Glomerular visceral epithelial cell (primary cell): Measurements from ENCODE around the gene UBXN4.
"Not testable (repeated sequence)": the region's sequence is repeated elsewhere in the genome, so short reads cannot be mapped to it uniquely, and the experiment has no call there.

Experiments used
- DNase-seq: peaks from one replicate; pipeline ENCODE4 v3.0.0-alpha.2; 2016; ENCODE audit errors: extremely low spot score

UBXN4 gene

GRCh38 chr2:135807874-135808273 lies 66.2 kb downstream of the UBXN4 start:
- not testable (repeated sequence) for DNase-seq

DNA sequence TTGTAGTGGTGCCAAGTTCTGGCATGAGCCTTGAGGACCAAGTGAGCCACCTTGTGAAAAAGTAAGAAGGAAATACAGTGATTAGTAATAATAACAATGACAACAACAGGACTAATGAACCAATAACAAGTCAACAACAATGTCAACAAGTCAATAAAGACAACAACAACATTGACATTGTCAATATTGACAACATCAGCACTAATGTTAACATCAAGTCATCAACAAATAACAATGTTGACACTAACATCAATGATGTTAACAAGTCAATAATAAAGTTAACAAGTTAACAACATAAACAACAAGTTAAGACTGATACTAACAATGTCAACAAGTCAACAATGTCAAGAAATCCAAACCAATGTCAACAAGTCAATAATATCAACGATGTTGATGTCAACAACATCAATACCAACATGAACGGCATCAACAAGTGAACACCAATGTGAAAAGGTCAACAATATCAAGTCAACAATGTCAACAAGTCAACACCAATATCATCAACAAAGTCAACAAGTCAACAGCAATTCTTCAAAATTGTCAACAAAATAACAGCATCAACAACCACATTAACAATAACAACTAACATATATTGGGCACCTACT lies 71.4 kb downstream of the UBXN4 start:
- DNase-seq = no peak

- no peak for DNase-seq
These were observed 73.6 kb downstream of the UBXN4 start for GRCh38 chr2:135815269-135815668.

GRCh38 chr2:135817466-135817865 lies 75.8 kb downstream of the UBXN4 start:
- no peak for DNase-seq

GRCh38 chr2:135817951-135818350 lies 76.3 kb downstream of the UBXN4 start:
- DNase-seq = no peak

DNA sequence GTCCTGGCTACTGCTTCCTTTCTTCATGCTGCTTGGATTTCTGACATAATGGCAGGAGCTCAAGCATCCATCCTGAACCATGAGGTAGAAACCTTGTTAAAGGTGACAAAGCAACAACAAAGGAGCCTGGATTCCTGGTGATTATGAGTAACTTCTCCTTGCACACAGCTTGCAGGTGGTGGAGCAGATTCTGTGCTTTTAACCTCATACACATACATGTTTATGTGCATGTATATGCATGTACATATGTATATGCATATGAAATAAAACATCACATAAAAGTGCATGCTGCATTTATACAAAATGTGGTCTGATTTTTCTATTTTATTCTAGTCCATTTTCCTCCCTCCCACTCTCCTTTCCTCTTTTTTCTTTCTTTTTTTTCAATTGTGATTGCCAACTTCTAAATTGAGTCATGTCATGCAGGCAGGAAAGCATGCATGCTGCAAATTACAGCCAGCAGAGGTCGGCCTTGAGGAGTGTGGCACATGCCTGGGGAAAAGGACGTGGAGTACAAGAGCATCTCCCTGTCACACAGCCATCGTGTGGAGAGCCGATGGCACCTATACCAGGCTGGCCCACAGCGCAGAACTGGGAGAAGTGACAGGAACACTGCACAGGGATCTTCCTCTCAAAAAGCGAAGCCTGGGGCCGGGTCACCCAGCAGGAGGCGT lies 77.4 kb downstream of the UBXN4 start:
- DNase-seq = peak; percentile 36

GRCh38 chr2:135820003-135820618 lies 78.5 kb downstream of the UBXN4 start:
- DNase-seq = peak; percentile 75

DNA sequence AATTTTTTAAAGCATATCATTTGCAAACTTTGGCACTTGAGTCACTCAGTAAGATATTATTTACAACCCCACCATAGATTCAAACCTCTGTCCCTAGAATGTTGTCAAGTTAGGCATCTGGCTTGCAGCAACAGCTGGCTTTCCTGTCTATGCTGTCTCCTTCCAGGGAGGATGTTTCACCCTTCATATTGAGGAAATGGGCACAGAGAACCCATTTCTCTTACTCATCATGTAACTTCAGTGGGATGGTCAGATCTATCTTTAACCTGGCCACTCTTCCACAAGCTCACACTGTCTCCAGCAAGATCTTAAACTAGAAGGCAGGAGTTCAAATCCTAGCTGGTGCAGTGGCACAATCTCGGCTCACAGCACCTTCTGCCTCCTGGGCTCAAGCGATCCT lies 79.5 kb downstream of the UBXN4 start:
- no peak for DNase-seq

DNA sequence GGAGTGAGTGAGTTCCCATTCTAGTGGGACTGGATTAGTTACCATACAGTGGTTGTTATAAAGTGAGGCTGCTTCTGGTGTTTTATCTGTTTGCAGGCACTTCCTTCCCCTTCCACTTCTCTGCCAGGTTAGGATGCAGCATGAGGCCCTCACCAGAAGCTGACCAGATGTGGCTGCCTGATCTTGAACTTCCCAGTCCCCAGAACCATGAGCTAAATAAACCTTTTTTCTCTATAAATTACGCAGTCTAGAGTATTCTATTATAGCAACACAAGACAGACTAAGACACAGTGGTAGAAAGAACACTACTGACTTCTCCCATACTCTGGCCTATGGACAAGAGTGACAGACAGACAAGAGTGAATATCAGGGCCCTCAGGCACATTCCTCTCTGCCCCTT lies 81.2 kb downstream of the UBXN4 start:
- DNase-seq = no peak

- no peak for DNase-seq
These were observed 83.5 kb downstream of the UBXN4 start for GRCh38 chr2:135825131-135825530.

- no peak for DNase-seq
These were observed 84.0 kb downstream of the UBXN4 start for GRCh38 chr2:135825550-135826176.

DNA sequence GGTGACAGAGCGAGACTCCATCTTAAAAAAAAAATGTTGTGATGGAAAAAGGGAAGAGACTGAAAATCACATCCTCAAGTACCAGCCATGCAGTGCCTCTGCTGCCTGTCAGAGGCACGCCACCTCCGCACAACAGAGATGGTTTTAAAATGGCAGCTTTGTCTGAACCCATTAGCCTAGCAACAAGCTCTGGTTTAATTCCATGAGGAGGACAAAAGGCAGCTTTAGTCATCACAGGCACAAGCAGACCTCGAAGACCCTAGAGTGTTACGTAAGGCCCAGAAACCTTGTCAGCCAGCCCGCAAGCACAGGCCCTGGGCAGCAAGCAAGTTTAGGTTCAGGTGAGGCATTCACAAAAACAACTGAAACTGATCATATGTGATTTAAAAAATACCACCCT lies 84.9 kb downstream of the UBXN4 start:
- DNase-seq = no peak

- DNase-seq = no peak
These were observed 87.9 kb downstream of the UBXN4 start for GRCh38 chr2:135829378-135830135.

DNA sequence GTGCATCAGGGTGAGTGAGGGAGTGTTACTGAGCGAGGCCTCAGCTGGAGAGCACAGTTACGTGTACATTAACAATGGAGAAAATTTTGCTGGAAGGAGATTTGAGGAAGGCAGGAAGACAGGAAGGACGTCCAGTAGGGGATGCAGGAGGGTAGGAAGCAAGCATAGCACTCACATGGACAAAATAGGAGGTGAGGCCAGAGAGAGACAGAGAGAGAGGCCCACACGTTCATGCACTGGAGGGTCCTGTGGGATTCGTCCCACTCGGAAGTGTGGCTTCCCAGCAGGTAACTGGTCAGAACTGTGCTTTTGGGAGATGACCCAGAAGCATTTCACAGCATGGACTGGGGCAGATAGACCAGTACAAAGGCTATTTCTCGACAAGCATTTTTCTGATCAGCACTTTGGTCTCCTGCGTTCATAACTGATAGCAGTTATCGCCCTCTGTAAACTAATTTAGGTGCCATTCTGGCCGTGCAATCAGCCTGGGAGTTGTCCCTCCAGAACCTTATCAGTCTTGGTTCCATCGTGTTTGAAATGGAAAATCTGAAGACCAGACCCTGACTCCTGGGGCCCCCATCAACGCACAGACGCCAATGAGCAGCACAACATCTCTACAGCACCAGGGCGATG lies 89.6 kb downstream of the UBXN4 start:
- no peak for DNase-seq

DNA sequence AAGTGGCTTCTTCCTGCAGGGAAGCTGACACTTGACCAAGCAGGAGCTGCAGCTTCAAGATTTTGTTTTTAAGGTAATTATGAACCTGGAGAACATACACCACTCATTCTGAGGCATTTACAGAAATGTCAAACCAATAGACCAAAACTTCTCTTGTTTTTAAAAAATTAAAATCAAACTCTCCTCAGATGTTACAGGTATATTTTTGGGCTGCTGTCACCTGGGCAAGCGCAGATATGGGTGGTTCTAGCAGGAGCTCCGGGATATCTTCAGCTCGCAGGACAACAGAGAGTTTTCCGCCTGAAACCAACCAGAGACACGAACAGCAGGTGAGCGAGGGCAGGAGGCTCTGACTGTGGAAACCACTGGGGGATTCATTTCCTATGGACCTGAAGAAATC lies 91.2 kb downstream of the UBXN4 start:
- no peak for DNase-seq
